Left forelimb (tissue), 1 donor: ENCODE results near the gene UNC13B.
A peak's percentile ranks its signal among the peaks of the same experiment; 100 is the strongest.

ENCODE experiments used
- DNase-seq: peaks from one replicate; pipeline ENCODE4 v3.0.0-alpha.2; 2018; ENCODE audit warnings: low spot score

UNC13B gene

DNA sequence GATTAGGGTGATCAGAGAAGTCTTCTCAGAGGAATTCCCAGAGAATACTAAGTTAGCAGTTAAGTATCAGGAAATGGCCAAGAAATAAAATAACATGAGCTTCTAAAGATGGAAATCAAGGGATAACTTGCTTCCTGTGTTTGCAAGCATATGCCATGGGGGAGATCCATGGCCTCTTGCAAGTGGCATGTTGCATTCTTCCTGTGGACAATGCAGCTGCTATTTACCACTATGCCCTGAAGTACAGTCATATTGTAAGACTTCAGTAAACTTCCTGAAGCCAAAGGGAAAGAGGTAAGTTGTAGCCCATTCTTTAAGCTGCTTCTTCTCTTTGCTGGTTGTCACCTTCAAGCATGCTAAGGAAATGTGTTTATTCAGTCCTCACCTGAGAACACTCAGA lies 173.4 kb downstream of the UNC13B start:
- DNase-seq, result no peak

DNA sequence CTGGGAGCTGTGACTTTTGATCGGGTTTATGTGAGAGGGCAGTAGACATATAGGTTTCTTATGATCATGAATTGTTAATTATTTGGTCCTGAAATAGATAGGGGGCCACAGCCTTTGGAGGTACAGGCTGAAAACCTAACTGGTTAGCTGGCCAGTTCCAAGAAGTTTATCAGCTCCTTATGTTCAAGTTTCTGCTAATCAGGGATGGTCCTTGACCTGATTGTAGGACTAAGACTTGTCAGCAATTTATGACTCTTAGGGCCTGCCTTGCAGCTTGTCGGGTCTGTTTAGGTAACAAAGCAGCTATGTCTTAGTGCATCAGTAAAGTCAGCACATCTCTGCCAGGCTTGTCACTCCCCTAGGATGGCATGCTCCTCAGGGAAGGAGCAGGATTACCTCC lies 176.3 kb downstream of the UNC13B start:
- DNase-seq, result no peak

DNA sequence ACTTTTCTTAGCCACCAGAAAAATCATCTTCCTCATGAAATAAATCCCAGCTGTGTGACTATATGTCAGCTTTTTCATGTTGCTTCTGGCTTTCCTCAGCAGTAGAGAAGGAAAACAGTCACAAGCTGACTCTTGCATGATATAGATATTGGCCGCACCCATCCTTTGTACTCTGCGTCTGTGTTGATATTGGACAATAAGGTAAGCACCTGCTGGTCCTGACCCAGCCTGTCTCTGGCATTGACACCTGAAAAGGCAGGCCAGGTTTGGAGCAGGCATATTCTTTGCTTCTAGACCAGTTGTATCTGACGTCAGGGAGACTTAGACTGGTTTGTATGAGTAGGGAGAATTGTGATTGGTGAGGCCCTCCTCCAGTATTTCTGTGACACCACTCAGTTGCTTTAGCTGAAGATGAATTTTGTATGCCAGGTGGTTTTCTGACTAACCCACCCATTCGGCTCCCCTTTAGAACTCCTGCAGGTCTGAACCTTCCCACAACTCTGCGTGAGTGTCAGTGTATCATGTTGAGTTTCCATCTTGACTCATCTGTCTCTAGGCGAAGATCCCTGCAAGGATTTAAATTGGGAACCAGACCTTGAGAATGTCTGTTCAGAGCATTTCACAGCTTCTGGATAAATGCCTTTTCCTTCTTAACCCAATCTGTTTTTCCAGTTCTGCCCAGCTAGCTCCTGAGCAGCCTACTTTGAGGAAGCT lies 176.9 kb downstream of the UNC13B start:
- DNase-seq, result no peak

DNA sequence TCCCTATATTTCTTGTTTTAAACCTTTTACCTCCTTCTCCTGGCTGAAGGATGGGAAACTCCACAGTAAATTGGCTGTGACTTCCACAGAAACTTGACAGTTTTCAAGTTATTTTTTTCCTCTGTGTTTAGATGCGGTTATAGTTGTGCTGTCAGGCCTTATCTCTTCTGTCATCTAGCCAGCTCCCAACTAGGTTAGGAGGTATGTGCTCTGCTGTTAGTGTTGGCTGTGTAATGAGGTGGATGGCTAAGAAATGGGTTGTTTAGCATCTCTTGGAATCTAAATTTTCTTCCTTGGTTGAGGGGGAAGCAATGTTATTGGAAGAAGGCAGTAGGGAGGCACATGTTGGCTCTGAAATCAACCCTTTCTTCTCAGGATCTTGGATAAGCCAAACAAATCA lies 178.2 kb downstream of the UNC13B start:
- DNase-seq, result no peak

DNA sequence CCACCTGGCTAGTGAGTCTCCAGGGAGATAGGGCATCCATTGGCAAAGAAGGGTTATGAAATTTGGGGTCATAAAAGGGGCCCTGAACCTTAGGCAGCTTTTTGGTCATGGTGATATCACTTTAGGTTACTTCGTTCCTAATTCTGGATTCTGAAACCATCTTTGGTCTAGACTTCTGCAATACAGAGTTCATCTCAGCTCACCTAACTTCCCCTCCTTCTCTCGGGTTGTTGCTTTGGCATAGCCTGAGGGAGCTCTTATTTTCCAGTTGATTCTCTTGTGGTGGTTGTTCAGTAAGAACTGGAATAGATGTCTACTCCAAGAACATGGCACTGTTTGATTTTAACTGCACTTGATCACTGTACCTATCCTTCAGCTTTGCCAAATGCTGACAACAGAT lies 179.2 kb downstream of the UNC13B start:
- no peak for DNase-seq

DNA sequence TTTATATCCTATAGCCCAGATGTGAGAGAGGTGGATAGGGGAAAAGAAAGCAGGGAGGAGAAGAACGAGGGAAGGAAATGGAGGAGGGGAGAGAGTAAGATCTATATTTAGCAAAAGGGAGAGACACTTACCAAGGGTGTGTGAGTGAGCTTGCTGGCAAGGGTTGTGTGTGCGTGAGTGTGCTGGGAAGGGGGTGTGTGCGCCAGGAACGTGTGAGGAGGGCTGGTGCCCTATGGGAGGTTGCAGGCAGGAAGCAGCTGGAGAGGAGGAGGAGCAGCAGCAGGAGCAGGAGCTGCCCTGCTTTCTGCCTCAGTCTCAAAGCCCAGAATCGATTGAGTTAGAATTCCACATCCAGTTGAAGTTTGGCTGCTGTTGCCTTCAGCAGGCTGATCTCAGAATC lies 179.8 kb downstream of the UNC13B start:
- peak; percentile 74 for DNase-seq

DNA sequence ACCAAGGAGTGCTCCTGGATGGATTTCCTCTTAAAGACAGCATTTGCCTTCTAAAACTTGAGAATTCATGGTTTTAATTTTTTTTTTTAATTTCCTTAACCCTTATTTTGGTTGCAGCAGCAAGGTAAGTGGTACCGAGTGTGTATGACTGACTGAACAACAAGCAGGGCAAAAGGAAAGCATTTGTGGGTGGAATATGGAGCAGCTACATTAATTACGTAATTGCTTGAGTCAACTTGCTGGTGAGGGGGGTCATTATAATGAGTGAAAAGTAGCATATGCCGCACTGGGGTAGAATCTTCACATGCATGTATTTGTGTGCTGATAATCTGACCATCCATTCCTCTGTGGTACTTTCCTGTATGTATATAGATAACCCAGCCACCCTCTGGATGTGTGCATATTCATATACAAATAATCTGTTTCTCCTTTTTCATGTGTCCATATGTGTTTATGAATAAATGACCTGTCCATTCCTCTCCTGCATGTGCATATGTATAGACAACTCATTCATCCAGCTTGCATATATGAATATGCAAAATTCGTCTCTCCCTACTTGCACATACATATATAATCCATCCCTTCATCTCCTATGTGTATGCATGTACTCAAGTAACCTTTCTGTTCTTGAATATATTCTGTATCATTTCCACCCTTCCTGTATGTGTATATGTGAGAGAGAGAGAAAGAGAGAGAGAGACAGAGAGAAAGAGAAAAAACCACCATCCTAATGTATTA lies 180.6 kb downstream of the UNC13B start:
- DNase-seq, result no peak

DNA sequence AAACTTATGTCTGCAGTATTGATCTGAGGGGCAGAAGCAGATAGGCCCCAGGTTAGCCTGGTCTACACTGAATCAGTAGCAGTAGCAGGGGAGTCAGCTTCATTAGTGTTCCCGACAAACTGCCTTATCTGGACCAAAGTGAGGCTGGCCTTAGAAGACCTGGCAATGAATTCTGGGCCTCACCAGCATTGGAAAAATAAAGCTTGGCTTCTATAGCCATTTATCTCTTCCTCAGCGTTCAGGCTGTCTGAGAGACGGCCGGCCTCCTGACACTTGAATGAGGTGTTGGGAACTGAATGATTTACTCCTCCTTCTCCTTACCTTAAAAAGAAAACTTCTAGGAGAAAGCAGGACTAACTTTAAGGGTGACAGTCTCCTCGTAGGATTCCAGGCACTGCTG lies 186.3 kb downstream of the UNC13B start:
- no peak for DNase-seq

DNA sequence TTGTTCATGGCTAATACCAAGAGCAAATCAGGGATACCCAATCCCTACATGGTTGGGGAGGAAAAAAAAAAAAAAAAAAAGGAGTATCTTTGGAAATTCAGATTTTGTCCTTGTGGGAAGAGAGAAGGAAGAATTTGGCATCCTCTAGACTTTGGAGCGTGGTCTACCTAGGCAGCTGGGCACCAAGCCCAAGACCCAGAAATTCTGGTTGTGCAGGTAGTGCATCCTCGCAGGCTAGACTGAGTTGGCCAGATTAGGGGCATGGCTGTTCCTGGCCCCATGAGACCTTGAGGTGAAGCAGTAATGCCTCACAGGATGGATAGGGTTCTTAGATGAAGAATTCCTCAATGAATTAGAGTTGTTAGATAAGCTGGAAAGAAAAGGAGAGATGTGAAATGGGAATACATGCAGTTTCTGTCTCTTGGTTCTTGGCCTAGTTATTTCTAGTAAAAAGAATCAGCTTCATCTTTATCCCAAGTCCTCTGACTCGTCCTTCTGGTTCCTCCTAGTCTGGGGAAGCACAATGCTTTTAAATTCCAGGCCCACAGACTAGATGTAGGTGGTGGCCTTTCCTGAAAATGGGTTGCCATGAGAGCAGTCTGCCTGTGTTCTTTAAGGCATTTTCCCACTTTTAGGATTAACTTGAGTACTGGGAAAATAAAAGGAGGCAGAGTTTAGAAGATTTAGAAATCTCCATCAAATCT lies 187.6 kb downstream of the UNC13B start:
- DNase-seq, result no peak

DNA sequence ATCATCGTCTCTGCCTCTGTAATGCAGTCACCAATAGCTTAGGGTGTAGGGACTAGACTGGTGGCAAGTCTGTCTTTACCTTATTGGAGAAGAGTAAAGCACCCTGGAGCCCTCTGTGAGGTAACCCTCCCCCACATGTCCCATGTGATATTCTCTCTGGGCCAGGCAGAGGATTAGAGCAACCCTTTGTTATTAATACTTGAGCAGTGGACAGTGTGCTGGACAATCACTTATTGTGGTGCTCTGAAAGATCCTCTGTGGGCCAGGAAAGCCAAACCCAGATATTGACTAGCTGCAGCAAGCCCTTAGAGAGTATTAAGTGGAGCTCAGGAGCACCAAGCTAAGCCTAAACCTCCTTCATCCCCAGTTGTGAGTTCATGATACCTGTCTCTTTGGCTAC lies 188.4 kb downstream of the UNC13B start:
- no peak for DNase-seq

DNA sequence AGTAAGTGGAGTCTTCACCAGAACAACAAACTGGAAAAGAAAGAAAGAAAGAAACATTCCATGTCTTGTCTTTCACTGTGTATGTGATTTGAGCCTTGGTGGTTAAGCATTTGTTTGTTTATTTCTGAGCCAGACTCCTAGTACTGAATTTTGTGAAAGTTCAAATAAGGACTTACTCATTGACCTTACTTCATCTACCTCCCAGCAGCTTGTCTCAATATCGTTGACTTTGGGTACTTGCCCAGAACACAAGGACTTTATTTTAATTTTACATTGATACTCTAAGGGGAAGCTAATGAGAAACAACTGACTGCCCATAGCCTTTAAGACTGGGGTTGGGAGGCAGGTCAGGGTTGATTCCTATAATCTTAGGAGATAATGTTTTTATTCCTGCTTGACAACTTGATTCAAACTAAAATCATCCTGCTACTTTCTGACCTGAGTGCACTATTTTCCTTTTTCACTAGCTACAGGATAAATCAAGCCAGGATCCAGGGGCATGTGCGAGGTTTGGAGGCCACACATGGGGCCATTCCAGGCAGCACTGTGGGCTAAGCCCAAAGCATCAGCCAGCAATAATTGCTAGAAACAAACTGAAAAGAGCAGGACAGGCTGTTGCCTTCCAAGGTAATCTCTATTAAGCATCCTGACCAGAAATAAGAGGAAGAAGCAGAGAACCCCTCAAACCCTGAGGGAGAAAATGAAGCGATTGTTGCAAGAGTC lies 189.2 kb downstream of the UNC13B start:
- no peak for DNase-seq

DNA sequence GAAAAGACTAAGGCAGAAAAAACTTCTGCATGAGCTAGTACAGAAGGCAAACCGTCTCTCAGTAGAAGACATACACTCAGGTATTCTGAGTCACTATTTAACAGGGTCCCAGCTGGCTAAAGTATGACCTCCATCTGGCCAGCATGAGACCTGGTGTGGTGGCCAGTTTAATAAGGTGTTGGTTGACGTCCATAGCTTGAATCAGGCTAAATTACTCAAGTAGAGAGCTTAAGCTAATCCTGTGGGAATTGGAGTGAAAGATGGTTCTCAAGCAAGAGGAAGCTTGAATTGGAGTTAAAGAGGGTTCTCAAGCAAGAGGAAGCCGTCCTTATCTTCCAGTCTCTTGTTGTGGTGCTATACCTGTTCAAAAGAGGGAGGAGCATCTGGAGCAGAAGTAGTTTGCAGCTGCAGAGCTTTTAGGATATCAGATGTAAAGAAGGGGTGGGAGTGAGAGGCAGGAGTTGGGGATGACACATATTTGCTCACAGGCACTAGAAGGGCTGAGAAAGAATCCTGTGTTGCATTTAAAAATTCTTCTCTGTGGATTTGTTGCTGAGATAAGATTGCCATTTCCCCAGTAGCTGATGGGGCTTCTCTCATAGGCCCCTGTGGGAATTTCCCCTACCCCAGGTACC lies 192.0 kb downstream of the UNC13B start:
- no peak for DNase-seq

DNA sequence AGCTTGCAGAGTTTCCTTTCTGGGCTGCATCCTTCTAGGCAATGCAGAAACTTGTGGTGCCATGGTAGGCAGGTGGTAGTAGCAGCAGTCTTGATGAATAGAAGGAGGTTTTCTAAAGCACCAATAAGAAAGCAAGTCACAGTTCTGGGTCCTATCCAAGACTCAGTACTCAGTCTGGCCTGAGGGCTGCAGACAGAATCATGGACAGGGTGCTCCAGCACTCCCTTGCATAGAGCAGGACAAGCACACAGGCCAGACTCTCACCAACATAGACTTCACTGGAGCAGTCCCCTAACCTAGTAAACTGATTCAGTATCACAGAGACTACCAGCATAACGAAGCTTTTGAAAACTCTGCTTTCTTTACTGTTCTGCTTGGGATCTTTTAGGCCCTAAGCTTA lies 194.1 kb downstream of the UNC13B start:
- no peak for DNase-seq

DNA sequence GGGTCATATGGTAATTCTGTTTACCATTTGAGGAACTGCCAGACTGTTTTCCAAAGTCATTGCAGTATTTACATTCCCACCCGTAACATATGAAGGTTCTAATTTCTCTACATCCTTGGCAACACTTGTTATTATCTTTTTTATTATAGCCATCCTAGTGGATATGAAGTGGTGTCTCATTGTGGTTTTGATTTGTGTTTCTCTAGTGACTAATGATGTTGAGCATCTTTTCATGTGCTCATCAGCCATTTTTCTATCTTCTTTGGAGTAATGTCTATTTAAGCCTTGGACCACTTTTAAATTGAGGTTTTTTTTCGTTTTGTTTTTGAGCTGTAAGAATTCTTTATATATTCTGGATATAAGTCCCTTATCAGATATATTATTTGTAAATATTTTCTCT lies 195.3 kb downstream of the UNC13B start:
- no peak for DNase-seq

DNA sequence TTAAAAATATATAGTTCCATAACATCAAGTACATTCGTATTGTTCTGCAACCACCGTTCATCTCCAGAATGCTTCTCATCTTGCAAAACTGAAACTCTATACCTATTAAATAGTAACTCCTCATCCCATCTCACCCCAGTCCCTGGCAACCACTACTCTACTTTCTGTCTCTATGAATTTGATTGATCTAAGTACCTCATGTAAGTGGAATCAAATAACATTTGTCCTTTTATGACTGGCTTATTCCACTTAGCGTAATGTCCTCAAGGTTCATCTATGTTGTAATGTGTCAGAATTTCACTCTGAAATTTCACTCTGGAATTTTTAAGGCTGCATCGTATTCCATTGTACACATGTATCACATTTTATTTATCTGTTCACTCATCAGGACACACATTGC lies 196.0 kb downstream of the UNC13B start:
- no peak for DNase-seq

DNA sequence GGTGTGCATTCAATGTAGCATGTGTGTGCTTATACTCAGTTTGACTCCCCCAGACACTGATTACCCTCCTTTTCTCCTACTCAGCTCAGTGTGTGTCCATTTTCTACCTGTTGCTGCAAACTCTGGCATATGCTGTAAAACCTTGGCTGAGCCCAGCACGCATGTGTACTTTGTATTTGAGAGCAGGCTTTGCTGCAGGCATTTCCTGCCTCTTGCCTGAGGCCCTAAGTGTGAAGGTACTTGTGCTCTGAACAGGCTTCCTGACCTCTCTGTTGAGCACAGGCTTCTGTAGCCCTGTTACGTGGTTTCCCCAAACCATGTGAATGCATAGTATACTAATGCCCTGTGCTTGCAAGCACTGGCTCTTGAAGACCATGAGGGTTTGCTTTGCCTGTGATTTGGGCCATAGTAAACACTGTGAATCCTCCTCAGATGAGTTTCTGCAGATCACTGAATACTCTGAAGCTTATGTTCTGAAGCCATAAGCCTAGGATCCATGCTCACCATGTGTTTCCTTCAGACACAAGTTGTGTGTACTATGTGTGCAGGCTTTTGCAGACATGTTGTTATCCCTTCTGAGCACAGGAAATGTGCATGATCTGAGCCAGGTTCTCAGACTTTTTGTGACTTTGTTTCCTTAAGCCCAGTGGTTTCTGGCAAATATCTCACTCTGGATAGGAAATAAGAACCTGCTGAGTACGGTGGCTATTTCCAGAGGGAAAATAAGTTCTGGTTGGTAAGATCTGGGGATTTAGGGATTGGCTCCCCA lies 203.2 kb downstream of the UNC13B start:
- DNase-seq, result no peak

DNA sequence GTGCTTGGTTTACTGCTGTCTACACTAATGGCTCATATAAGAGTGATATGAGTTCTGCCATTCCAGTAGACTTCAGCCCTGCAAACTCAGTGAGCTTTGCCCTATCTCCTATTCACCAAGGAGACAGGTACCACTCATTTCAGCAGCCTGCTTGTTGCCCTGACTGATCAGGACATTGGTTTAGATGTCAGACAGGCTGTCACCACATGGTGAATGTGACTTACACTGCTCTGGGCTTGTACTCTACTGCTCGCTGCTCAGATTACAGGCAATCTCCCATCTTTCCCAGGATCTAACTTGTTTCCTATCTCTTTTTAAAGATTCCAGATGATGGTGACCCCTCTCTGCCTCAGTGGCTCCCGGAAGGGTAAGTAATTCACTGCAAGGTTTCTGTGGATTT lies 204.8 kb downstream of the UNC13B start:
- DNase-seq, result no peak

DNA sequence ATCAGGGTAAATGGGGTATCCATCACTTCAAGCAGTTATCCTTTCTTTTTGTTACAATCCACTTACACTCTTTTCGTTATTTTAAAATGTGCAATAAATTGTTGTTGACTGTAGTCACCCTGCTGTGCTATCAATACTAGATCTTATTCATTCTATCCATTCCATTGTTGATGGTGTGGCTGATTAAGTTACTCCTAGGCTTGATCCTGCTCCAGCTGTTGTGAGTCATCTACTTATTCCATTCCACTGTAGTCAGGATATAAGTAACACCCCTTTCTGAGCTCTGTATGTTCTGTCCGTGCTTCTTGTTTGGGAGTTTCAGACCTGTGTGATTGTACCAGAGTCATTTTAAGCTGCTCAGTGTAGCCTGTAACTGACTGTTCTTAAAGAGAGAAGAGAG lies 205.6 kb downstream of the UNC13B start:
- no peak for DNase-seq

DNA sequence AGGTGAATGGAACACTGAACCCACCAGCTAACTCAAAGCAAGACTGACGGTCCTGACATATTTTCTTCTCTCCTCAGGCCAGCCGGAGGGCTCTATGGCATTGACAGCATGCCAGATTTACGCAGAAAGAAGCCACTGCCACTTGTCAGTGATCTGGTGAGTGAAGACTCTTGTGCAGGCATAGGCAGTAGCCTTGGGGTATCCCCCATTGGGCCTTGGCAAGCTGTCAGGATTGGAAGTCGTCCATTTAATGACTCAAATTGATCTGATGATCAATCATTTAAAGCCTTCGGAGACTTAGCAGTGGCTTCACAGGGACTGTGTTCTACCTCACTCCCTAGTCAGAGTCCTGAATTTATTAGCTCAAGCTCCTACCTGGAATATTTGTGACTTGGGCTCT lies 208.4 kb downstream of the UNC13B start:
- DNase-seq, result no peak

DNA sequence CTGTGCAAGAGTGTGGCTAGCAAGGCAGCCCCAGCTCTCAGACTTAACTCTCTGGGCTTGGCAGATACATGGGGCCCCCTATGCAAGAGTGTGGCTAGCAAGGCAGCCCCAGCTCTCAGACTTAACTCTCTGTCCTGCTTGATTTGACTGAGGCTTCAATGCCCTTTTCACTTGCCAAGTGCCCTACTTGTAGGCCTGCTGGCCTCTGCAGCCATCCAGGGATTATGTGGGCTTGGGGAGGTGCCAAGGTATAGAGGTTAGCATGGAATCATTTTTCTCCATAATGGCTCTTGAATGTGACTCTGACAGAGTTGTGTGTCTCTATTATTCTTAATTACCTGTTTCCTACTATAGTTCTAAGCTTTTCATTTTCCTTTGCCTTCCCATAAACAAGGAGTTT lies 212.6 kb downstream of the UNC13B start:
- no peak for DNase-seq

DNA sequence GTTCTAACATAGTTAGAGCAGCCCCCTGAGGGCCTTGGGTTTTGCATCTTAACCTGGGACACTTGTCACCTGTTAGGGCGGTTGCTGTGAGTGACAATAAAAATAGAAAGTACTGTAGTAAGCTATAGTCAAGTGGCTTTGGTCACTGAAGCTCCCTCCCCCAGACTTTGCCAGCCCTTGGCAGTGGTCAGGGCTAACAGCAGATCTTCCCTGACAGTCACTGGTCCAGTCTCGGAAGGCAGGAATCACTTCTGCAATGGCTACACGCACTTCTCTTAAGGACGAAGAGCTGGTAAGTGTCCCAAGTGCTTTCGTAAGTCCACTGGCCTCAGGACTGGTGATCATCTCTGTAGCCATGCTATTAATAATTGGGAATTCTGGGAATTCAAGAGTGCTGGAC lies 213.1 kb downstream of the UNC13B start:
- no peak for DNase-seq
